HG02852 (cell line): ENCODE results near the gene MAG.

Experiments
- ATAC-seq: cut with Tn5 transposase; IDR thresholded peaks from one replicate; pipeline ENCODE4 v1.9.1; 2021; ENCODE audit warnings: mild to moderate bottlenecking, moderate library complexity; ENCODE audit not compliant: unreplicated experiment

MAG gene

DNA sequence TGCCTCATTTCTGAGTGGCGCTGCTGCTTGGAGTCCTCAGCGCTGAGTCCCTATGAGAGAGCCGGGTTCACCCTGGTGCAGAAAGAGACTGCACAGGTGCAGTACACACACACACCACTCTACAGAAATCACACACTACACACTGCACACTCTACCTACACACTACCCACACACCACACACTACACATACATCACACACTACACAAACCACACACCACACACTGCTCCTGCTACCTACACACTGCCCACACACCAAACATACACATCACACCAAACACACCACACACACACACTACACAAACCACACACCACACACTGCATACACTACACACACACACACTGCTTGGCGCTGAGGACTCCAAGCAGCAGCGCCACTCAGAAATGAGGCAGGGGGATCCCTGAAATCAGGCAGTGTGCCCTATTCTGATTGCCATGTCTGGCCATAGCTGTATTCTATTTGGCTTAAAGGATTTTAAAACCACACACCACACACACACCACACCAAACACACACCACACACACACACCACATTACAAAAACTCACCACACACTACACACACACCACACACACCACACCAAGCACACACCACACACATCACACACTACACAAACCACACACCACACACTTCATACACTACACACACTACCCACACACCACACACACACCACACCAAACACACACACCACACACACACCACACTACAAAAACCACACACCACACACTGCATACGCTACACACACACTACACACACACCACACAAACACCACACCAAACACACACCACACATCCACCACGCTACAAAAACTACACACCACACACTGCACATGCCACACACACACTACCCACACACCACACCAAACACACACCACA lies 4.9 kb downstream of the MAG start:
- ATAC-seq, result no peak

DNA sequence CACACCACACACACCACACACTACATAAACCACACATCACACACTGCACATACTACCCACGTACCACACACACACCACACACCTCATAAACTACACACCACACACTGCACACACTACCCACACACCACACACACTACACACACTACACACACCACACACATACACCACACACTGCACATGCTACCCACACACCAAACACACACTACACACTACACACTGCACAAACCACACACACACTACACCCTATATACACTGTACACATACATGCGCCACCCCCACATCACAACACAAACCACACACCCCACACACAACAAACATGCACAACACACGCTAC lies 5.5 kb downstream of the MAG start:
- ATAC-seq, result no peak

DNA sequence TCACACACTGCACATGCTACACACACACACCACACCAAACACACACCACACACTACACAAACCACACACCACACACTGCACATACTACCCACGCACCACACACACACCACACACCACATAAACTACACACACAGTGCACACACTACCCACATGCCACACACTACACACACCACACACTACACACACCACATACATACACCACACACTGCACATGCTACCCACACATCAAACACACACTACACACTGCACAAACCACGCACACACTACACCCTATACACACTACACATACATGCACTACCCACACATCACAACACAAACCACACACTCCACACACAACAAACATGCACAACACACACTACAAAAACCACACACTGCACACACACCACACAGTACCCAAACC lies 6.0 kb downstream of the MAG start:
- no peak for ATAC-seq

DNA sequence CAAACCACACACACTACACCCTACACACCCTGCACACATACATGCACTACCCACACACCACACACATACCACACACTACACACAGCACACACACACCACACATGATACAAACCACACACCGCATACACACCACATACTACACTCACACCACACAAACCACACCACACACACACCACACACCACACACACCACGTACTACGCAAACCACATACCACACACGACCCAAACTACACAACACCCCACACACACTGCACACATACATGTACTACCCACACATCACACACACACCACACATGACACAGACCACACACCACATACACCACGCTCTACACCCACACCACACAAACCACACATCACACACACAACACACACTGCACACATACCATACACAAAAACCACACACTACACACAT lies 6.6 kb downstream of the MAG start:
- ATAC-seq, result no peak

DNA sequence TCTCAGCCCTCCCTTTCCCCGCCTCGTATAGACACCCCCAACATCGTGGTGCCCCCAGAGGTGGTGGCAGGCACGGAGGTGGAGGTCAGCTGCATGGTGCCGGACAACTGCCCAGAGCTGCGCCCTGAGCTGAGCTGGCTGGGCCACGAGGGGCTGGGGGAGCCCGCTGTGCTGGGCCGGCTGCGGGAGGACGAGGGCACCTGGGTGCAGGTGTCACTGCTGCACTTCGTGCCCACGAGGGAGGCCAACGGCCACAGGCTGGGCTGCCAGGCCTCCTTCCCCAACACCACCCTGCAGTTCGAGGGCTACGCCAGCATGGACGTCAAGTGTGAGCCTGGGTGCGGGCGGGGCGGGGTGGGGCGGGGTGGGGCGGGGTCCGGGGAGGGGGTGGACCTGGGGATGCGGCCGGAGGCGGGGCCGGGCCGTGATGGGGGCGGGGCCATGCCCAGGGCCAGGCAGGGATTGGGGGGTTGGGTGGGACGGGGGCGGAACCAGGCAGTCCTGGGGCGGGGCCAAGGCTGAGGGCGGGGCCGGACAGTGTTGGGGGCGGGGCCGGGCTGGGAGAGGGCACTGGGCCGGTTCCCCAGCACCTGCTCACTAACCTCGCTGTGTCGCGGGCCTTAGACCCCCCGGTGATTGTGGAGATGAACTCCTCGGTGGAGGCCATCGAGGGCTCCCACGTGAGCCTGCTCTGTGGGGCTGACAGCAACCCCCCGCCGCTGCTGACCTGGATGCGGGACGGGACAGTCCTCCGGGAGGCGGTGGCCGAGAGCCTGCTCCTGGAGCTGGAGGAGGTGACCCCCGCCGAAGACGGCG lies 7.8 kb downstream of the MAG start:
- ATAC-seq, result no peak

GRCh38 chr19:35300339-35300649 lies 8.3 kb downstream of the MAG start:
- ATAC-seq, result no peak

GRCh38 chr19:35301961-35302360 lies 10.0 kb downstream of the MAG start:
- ATAC-seq, result no peak

GRCh38 chr19:35302446-35302845 lies 10.5 kb downstream of the MAG start:
- no peak for ATAC-seq

- no peak for ATAC-seq
These were observed 11.5 kb downstream of the MAG start for GRCh38 chr19:35303357-35303915.

DNA sequence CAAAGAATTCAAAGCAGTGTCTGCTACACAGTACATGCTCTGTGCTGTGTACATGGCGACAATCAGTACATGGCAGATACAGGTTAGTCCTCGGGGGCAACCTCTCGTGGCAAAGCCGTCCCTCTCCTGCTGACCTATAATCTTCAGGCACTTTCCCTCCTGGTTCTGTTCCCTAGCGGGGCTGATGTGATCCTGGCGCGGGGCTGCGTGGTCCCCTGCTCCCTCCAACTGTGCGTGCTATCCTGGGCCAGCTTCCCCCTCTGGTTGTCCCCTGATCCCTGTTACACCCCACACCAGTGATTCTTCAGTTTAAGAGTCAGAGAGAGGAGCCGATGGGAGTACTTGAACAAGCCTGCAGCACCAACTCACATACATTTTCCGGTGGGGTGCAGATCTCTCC lies 12.1 kb downstream of the MAG start:
- ATAC-seq, result no peak

- ATAC-seq, result no peak
These were observed 13.2 kb downstream of the MAG start for GRCh38 chr19:35305181-35305580.

DNA sequence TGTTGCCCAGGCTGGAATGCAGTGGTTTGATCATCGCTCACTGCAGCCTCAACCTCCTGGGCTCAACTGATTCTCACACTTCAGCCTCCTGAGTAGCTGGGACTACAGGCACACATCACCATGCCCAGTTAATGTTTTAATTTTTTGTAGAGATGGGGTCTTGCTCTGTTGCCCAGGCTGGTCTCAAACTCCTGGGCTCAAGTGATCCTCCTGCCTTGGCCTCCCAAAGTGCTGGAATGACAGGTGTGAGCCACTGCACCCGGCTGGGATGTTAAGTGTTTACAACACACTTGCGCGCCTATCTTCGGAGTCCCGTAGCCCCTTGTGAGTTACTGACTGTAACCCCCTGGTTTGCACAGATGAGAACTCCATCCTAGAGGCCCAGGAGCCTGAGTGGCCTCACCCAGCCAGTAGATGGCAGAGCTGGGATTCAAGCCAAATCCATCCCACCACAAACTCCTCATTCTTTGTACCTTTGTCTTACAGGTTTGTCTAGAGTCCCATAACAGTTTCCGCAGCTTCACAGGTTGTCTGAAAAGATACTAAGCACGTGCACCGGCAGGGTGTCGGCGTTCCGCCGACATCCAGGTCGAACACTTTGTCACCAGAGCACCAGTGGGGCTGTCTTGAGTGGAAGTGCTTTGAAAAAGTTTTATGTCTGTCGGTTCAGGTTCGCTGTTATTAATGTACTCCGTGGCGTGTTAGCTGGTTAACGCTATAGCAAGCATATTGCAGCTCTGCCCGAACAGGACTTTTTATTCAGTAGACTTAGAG lies 14.7 kb downstream of the MAG start:
- no peak for ATAC-seq

GRCh38 chr19:35307931-35308330 lies 16.0 kb downstream of the MAG start:
- no peak for ATAC-seq

DNA sequence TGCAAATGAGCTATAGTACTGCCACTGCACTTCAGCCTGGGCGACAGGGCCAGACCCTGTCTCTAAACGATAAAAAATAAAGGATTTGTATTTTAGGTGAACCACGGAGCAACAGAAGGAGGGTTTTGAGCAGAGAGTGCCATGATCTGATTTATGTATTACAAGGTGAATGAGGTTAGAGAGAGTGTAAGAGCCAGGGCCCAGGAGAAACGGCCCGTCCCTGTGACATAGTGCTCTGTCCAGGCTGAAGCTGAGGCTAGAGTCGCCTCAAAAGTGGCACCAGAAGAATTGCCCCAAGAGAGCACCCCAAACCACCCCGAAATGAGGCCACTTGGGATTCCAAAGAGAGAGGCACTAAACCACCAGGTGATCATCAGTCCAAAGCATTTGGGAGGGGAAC lies 16.9 kb downstream of the MAG start:
- no peak for ATAC-seq

DNA sequence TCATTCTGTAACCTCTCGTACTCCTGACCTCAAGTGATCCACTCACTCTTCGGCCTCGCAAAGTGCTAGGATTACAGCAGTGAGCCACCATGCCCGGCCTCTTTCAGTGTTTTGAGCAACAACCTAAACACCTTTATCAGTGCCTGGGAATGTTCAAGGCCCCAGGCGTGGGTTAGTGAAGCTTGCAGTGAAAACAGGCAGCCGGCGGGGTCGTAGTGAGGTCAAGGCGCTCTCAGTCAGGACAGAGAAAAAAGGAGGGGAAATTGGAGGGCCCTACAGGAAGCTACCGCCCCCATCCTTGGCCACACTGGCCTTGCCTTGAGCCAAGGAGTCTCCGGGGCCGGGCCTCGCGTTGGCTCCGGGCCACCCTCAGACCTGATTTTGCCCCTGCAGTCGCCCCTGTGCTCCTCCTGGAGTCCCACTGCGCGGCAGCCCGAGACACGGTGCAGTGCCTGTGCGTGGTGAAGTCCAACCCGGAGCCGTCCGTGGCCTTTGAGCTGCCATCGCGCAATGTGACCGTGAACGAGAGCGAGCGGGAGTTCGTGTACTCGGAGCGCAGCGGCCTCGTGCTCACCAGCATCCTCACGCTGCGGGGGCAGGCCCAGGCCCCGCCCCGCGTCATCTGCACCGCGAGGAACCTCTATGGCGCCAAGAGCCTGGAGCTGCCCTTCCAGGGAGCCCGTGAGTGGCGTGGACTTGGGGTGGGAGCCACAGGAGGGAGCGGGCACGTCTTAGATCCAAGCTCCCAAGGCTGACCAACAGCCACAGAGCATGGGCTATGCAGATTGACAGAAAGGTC lies 17.7 kb downstream of the MAG start:
- ATAC-seq, result no peak

DNA sequence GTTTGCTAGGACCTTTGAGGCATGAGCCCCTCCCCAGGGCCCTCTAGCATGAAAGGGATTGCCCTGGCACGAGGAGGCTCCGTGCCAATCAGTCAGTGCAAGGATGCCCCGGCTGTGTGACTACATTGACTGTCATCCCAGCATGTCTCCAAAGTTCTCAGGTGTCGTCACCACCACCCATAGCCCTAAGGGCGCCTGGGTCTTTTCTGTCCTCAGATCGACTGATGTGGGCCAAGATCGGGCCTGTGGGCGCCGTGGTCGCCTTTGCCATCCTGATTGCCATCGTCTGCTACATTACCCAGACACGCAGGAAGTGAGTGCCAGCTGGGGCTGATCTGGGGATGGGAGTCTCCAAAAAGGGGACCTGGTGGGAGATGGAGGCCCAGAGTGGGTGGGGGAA lies 18.4 kb downstream of the MAG start:
- ATAC-seq, result no peak

- ATAC-seq, result no peak
These were observed 19.0 kb downstream of the MAG start for GRCh38 chr19:35310811-35311465.

DNA sequence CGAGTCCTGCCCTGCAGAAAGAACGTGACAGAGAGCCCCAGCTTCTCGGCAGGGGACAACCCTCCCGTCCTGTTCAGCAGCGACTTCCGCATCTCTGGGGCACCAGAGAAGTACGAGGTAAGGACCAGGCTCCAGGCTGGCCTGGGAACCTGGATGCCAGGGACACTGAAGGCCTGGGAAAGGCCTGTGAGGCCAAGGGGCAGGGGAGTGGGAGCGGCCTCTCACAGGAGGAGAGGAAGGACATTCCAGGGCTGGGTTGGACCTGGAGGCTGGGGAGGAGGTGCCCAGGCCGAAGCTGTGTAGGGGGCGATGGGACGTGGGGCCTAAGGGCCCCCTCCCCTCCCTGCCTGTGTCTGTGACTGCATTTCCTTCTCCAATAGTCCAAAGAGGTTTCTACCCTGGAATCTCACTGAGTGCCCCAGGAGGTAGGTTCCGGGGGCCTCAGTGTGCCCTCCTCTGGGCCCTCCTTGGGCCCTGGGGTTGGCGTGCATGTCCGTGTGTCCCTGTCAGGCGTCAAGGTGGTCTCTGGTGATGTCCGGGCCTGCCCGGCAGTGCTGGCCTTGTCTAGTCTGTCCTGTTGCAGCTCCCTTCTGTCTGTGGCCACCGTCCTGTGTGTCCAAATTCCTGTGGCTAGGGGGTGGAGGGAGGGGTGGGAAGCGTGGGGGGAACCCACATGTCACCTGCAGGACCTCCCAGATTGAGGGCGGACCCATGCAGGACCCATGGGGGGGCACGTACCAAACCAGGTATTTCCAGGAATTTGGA lies 20.1 kb downstream of the MAG start:
- no peak for ATAC-seq

DNA sequence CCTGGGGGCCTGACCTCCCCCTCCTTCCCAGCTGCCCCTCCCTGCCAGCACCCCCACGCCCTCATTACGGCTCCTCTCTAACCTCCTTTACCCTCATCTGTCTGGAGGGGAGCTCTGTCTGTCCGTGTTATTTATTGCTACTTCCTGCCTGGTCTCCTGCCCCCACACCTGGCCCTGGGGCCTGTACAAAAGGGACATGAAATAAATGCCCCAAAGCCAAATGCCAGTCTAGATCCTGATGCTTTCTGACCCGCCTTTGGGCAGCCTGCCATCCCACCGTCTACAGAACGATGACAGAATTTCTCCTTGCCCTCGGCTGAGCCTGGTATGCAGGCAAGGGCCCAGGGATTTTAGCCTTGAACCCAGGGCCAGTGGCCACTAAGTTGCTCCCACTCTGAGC lies 21.6 kb downstream of the MAG start:
- no peak for ATAC-seq
